Bronchial epithelial cell (primary cell): ENCODE measurements around the gene TNFRSF13B. TPM values are rescaled to one million over a fixed set of nuclear protein-coding genes. Genes with fewer than 3 reads are reported as not detected.
A peak's percentile ranks its signal among the peaks of the same experiment; 100 is the strongest.

Source experiments
- DNase-seq: peaks from one replicate; pipeline ENCODE4 v3.0.0-alpha.2; 2010; ENCODE audit warnings: low read depth
- FAIRE-seq: peaks from 2 replicates; lab custom pipeline; 2011; peaks lifted over from hg19 to GRCh38; lab: Jason Lieb, UNC
- H3K27me3 ChIP-seq: 2 replicates; pipeline ENCODE4 v1.5.1; 2011; ENCODE audit warnings: low read length; ENCODE audit not compliant: control insufficient read depth, insufficient read depth
- H3K36me3 ChIP-seq: 2 replicates; pipeline ENCODE4 v1.5.1; 2011; ENCODE audit warnings: low read length; ENCODE audit not compliant: control insufficient read depth, insufficient read depth
- H3K4me3 ChIP-seq: 2 replicates; pipeline ENCODE4 v1.5.1; 2011; ENCODE audit warnings: mild to moderate bottlenecking, low read depth, low read length, control low read depth
- CTCF ChIP-seq: IDR thresholded peaks from 2 replicates; pipeline ENCODE4 v1.5.1; 2011; ENCODE audit warnings: mild to moderate bottlenecking, moderate library complexity, low read length, control low read depth, inconsistent platforms; ENCODE audit not compliant: insufficient read depth, severe bottlenecking
- total RNA-seq: library from RNA; depleted of rRNA; stranded (reverse); fragments of >200 nt; gene quantifications from 2 replicates; pipeline ENCODE4 v1.2.1, GENCODE V29; 2014

The TNFRSF13B gene
- total RNA-seq, 1 donor from 2014 or later: not detected

GRCh38 chr17:16935241-16935663, 36.7 kb downstream of the TNFRSF13B start:
- TF ChIP-seq CTCF: no peak
- Histone ChIP-seq H3K4me3 (no peak overlapping the region), H3K36me3 (no peaks in the 10 kb centered on the region), H3K27me3 (no peaks in the 10 kb centered on the region)
- FAIRE-seq (no peak), DNase-seq (peak; percentile 10)

DNA sequence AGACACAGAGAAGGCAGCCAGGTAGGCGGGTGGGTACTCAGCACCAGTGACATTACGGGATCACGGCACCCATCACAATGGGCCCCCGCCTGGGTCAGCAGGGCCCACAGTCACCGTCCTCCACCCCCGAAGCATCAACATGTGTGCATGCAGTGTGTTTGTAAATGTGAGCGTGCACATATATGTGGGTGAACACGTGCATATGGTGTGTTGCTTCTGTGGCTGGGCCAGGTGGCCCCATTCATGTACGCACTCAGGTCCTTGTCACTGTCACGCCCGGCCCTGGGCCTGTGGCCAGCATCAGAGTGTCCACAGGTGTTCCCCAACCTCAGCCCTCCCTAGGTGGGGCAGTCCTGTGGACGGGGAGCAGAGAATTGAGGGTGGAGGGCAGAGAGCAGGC, 37.1 kb downstream of the TNFRSF13B start:
- FAIRE-seq (no peak), DNase-seq (no peak)

DNA sequence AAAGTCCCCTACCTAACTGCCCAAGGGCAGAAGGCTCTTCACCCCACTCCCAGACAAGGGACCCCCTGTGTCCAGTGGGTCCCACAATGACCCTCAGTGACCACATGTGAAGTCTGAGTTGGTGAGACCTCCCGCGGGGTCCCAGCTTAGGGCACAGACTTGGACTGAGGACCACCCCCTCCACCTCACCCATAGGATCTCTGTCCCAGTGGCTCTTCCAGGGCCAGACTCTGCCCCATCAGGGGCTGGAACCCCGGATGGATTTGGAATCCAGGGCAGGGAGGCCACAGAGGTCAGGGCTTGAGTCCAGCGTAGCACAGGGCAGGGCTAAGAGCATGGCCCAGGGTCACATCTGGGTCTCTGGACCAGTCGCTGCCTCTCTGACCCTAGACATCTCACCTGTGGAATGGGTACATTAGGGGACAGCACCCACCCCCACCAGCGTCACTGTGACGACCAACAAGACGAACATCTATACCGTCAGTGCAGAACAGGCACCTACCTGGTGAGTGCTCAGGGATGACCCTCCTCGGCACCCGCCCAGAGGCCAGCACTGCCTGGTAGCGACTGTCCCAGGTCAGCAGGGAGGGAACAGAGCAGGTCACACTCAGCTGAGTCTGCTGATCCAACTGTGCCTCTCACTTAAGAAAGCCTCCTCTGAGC, 37.7 kb downstream of the TNFRSF13B start:
- no peak for TF ChIP-seq CTCF
- FAIRE-seq (no peak), DNase-seq (no peak)
- H3K27me3 ChIP-seq: no peaks in the 10 kb centered on the region
- H3K36me3 ChIP-seq: no peaks in the 10 kb centered on the region
- H3K4me3 ChIP-seq: no peak overlapping the region

More for the DNA sequence above, 37.1 kb downstream of the TNFRSF13B start:
- Histone ChIP-seq H3K4me3 (no peak overlapping the region), H3K27me3 (no peaks in the 10 kb centered on the region), H3K36me3 (no peaks in the 10 kb centered on the region)
- no peak for TF ChIP-seq CTCF

- Histone ChIP-seq H3K27me3 (no peaks in the 10 kb centered on the region), H3K36me3 (no peaks in the 10 kb centered on the region), H3K4me3 (no peak overlapping the region)
- TF ChIP-seq CTCF: no peak
- no peak for DNase-seq
- no peak for FAIRE-seq
Measured at GRCh38 chr17:16933317-16934132, 38.4 kb downstream of the TNFRSF13B start.

GRCh38 chr17:16932611-16933010, 39.3 kb downstream of the TNFRSF13B start:
- TF ChIP-seq CTCF: no peak
- Histone ChIP-seq H3K27me3 (no peaks in the 10 kb centered on the region), H3K4me3 (no peak overlapping the region), H3K36me3 (no peaks in the 10 kb centered on the region)
- DNase-seq: no peak
- FAIRE-seq: no peak
